KMS-11 (cell line): ENCODE results near the gene RAB37.
A peak's percentile ranks its signal among the peaks of the same experiment; 100 is the strongest.

Experiments used
- H2AFZ ChIP-seq: fragments of 200-600 bp; sonication (generic); 2 replicates; pipeline ENCODE4 v1.6.1; 2016; ENCODE audit warnings: antibody characterized with exemption, mixed run types, low read depth
- H3K27ac ChIP-seq: fragments of 200-600 bp; sonication (generic); 2 replicates; pipeline ENCODE4 v1.6.1; 2016; ENCODE audit warnings: mild to moderate bottlenecking, mixed run types
- H3K27me3 ChIP-seq: fragments of 200-600 bp; sonication (generic); 2 replicates; pipeline ENCODE4 v1.6.1; 2017; ENCODE audit warnings: mild to moderate bottlenecking, low read depth, mixed run types, moderate library complexity; ENCODE audit not compliant: insufficient read depth
- H3K36me3 ChIP-seq: fragments of 200-600 bp; sonication (generic); 2 replicates; pipeline ENCODE4 v1.6.1; 2017; ENCODE audit warnings: mild to moderate bottlenecking, mixed run types; ENCODE audit not compliant: insufficient read depth
- H3K4me1 ChIP-seq: fragments of 200-600 bp; sonication (generic); 2 replicates; pipeline ENCODE4 v1.6.1; 2016; ENCODE audit warnings: mild to moderate bottlenecking, low read depth, mixed run types; ENCODE audit not compliant: poor library complexity, severe bottlenecking
- H3K4me2 ChIP-seq: fragments of 200-600 bp; sonication (generic); 2 replicates; pipeline ENCODE4 v1.7.0; 2016; ENCODE audit warnings: mild to moderate bottlenecking, mixed run types
- H3K4me3 ChIP-seq: fragments of 200-600 bp; sonication (generic); IDR thresholded peaks from 2 replicates; pipeline ENCODE4 v1.6.1; 2017; ENCODE audit warnings: low read depth, low read length, mixed read lengths; ENCODE audit not compliant: insufficient read depth
- H3K79me2 ChIP-seq: fragments of 200-600 bp; sonication (generic); 2 replicates; pipeline ENCODE4 v1.6.1; 2016; ENCODE audit warnings: low read depth, mixed run types; ENCODE audit not compliant: insufficient read depth
- H3K9ac ChIP-seq: fragments of 200-600 bp; sonication (generic); 2 replicates; pipeline ENCODE4 v1.6.1; 2016; ENCODE audit warnings: mild to moderate bottlenecking, mixed run types
- H4K20me1 ChIP-seq: fragments of 200-600 bp; sonication (generic); 2 replicates; pipeline ENCODE4 v1.6.1; 2016; ENCODE audit warnings: mild to moderate bottlenecking, mixed run types; ENCODE audit not compliant: insufficient read depth
- TF ChIP-seq, protein P1 (sequence below): fragments of 200-600 bp; sonication (generic); conservative IDR thresholded peaks from 2 replicates; pipeline ENCODE4 v1.6.1; 2017; ENCODE audit warnings: low read depth, mild to moderate bottlenecking, antibody characterized with exemption, low read length, moderate library complexity, mixed read lengths

RAB37 gene

GRCh38 chr17:74773414-74773813 lies 36.4 kb downstream of the RAB37 start:
- Histone ChIP-seq H3K4me2 (no peak overlapping the region), H3K27me3 (no peaks in the 10 kb centered on the region), H3K9ac (no peak overlapping the region), H3K4me3 (no peak overlapping the region), H4K20me1 (no peaks in the 10 kb centered on the region), H3K36me3 (no peaks in the 10 kb centered on the region; the same call in 1 of the 2 replicates), H2AFZ (no peak overlapping the region), H3K79me2 (peaks cover 36% of the 10 kb centered on the region), H3K27ac (no peak overlapping the region), H3K4me1 (peaks cover 47% of the 10 kb centered on the region)
- TF ChIP-seq, protein P1, sequence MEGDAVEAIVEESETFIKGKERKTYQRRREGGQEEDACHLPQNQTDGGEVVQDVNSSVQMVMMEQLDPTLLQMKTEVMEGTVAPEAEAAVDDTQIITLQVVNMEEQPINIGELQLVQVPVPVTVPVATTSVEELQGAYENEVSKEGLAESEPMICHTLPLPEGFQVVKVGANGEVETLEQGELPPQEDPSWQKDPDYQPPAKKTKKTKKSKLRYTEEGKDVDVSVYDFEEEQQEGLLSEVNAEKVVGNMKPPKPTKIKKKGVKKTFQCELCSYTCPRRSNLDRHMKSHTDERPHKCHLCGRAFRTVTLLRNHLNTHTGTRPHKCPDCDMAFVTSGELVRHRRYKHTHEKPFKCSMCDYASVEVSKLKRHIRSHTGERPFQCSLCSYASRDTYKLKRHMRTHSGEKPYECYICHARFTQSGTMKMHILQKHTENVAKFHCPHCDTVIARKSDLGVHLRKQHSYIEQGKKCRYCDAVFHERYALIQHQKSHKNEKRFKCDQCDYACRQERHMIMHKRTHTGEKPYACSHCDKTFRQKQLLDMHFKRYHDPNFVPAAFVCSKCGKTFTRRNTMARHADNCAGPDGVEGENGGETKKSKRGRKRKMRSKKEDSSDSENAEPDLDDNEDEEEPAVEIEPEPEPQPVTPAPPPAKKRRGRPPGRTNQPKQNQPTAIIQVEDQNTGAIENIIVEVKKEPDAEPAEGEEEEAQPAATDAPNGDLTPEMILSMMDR: no peak

GRCh38 chr17:74773871-74774286 lies 36.8 kb downstream of the RAB37 start:
- Histone ChIP-seq H3K4me1 (peaks cover 46% of the 10 kb centered on the region), H3K36me3 (no peaks in the 10 kb centered on the region; the same call in 1 of the 2 replicates), H3K4me3 (no peak overlapping the region), H3K79me2 (peaks cover 36% of the 10 kb centered on the region), H2AFZ (no peak overlapping the region), H3K4me2 (no peak overlapping the region), H3K9ac (no peak overlapping the region), H4K20me1 (no peaks in the 10 kb centered on the region), H3K27me3 (no peaks in the 10 kb centered on the region), H3K27ac (no peak overlapping the region)
- TF ChIP-seq, protein P1: no peak

DNA sequence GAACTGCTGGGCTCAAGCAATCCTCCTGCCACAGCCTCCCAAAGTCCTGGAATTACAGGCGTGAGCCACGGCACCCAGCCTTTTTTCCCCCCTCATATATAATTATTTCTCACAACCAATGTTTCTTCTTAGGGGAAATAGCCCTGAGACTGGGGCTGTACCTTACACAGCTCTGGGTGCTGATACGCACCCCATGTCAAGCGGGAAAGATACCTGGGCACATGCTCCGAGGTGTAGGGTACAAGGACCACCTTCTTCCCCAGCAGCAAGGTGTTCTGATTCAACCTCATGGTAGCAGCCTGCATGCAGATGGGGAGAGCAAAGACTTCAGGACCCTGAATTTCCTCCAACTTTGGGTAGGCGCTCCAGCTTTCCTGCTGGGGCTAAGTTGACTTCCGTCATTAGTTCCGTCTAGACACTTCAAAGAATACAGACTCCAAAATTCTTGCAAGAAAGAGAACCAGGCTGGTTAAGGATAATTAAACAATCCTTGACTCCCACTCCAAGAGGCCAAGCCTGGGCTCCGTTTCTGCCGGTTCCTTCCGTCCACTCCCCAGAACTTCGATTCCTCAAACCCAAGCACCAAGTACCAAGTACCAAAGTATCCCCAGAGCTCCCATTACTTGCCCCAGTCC lies 38.5 kb downstream of the RAB37 start:
- H3K4me1 ChIP-seq: peaks cover 37% of the 10 kb centered on the region
- H3K27ac ChIP-seq: no peak overlapping the region
- H3K36me3 ChIP-seq: no peaks in the 10 kb centered on the region; the same call in 1 of the 2 replicates
- peak overlapping the region; percentile 98 for H3K4me2 ChIP-seq
- H3K27me3 ChIP-seq: no peaks in the 10 kb centered on the region
- TF ChIP-seq, protein P1: no peak
- peaks cover 36% of the 10 kb centered on the region for H3K79me2 ChIP-seq
- H2AFZ ChIP-seq: peak overlapping the region; percentile 67; the same call in 1 of the 2 replicates
- H3K9ac ChIP-seq: peak overlapping the region; percentile 56
- H4K20me1 ChIP-seq: no peaks in the 10 kb centered on the region
- no peak overlapping the region for H3K4me3 ChIP-seq

- Histone ChIP-seq H3K9ac (peak within 1 kb of the TSS; percentile 56), H3K27ac (no peak within 1 kb of the TSS), H3K4me3 (no peak within 1 kb of the TSS), H3K4me1 (peaks cover 41% of the 10 kb centered on the region), H3K27me3 (no peaks in the 10 kb centered on the region), H3K36me3 (no peaks in the 10 kb centered on the region; the same call in 1 of the 2 replicates), H3K79me2 (peaks cover 36% of the 10 kb centered on the region), H3K4me2 (peak within 1 kb of the TSS; percentile 98), H4K20me1 (no peaks in the 10 kb centered on the region), H2AFZ (peak within 1 kb of the TSS; percentile 67; the same call in 1 of the 2 replicates)
- TF ChIP-seq, protein P1: no peak
Measured at GRCh38 chr17:74776044-74776962, 39.2 kb downstream of the RAB37 start, which contains the start of gene NAT9. NAT9 (minus strand) TSS chr17:74776345; CDS start chr17:74775698, 647 bp downstream.
